ENCODE results near the gene SLC43A2. TPM values are rescaled to one million over a fixed set of nuclear protein-coding genes. Genes with fewer than 3 reads are reported as not detected.

The SLC43A2 gene
- polyA plus RNA-seq, 4 donors, result 2.9 to 31.5 (median 9.9) TPM

DNA sequence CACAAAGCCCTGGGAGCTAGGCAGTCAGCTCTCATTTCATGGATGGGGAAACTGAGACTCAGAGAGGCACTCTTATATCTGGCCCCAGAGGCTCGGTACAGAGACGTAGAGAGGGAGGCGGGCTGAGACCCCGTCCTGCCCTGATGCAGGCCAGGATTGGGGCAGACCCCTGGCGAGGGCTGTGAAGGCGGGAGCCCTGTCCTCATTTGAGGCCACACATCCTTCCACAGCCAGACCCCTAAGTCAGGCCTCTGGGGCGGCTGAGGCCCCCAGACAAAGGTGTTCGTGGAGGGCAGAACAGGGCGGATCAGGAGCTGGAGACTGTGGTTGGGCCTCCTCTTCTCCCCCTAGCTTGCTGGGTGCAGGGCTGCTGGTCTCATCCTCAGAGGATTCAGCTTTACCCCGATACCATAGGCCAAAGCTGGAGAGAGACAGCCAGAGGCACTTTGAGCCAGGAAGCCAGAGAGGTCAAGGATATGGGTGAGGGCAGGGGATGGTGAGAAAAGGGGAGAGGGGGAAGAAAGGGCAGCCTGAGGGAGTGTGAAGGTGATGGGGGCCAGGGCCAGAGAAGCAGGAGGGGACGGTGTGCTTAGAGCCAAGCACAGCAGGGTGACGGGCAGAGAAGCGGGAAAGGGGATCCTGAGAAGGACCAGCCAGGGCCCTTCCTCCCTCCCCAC lies 17.7 kb upstream of the SLC43A2 start:
- FAIRE-seq, result no peak
- H3K4me3 ChIP-seq (ENCODE audit: low read depth in 1 of 3, low read length in 3 of 3), result no peak overlapping the region
- 91 to 93% (median 92%) methylated on average over 12 to 13 of the region's 13 CpGs for WGBS, 3 donors

DNA sequence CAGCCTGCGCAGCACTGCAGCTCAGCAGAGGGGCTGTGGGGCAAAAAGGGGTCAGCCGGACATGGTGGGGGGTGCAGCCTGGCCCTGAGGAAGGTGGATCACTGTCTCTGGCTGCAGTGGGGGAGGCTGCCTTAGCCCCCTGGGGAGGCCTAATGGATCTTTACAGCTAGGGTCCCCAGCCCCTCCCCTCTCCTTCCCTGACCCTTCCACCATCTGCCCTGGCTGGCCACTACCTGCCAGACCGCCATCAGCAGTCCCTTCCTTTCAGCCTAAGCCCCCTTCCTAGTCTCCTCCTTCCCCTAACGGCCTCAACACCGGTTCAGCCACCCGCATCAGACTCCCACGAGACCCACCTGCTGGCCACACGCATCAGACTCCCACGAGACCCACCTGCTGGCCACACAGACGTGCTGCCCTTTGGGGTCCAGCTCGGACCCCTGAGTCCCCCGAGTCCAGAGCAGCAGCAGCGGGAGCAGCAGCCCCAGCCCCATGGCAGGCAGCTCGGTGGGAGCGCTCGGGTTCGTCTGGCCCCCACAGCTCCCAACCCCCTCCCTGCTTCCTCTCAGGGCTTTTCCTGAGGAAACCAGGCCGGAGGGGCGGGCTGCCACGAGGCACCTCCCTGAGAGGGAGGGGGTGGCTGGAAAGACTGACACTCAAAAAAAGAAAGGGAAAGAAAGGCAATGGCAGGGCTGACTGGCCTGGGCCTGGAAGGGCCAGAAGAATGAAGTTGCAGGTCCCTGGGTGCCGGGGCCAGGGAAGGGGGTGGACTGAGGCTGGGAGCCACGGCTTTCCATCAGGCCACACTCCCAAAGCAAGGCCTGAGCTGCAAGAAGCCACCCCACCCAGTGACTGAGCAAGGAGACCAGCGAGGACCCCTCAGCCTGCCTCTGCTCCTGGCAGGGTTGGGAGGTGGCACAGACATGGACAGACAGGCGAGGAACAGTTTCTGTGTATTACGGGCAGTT lies 16.9 kb upstream of the SLC43A2 start, which contains the start of gene SCARF1:
Gene SCARF1 (minus strand): TSS at position 526 of the 965 bp plus-strand sequence. CDS start 35 bp downstream, at position 491.
- DNase-seq (no peak), FAIRE-seq (no peak)
- H3K4me1 ChIP-seq (ENCODE audit: control insufficient read depth in 3 of 3, insufficient read depth in 2 of 3, low read depth in 1 of 3, low read length in 2 of 3), result peaks cover 0 to 25% (median 0%) of the 10 kb centered on the region in 3 donors
- H3K27me3 ChIP-seq (ENCODE audit: control insufficient read depth in 3 of 3, insufficient read depth in 3 of 3, low read length in 3 of 3), result no peaks in the 10 kb centered on the region
- 72 to 88% (median 81%) methylated on average over 25 of the region's 25 CpGs for WGBS, 3 donors
- peaks cover 0 to 42% (median 3%) of the 10 kb centered on the region in 3 donors for H3K36me3 ChIP-seq (ENCODE audit: control insufficient read depth in 3 of 3, insufficient read depth in 2 of 3, low read depth in 1 of 3, low read length in 3 of 3)
- H3K9me3 ChIP-seq (ENCODE audit: control insufficient read depth in 2 of 2, insufficient read depth in 1 of 2, low read depth in 1 of 2, low read length in 1 of 2), result peaks cover 0 to 3% of the 10 kb centered on the region in 2 donors
- H3K27ac ChIP-seq (ENCODE audit: low read depth in 1 of 3, low read length in 2 of 3), result peak within 1 kb of the TSS in 1 of 3 donors; percentile 50
- H3K4me3 ChIP-seq (ENCODE audit: low read depth in 1 of 3, low read length in 3 of 3), result peak within 1 kb of the TSS in 1 of 3 donors; percentile 23

More for the DNA sequence above, 17.7 kb upstream of the SLC43A2 start:
- DNase-seq, result no peak
- Histone ChIP-seq H3K27me3 (ENCODE audit: control insufficient read depth in 3 of 3, insufficient read depth in 3 of 3, low read length in 3 of 3) (no peaks in the 10 kb centered on the region), H3K36me3 (ENCODE audit: control insufficient read depth in 3 of 3, insufficient read depth in 2 of 3, low read depth in 1 of 3, low read length in 3 of 3) (peaks cover 3 to 50% (median 4%) of the 10 kb centered on the region in 3 donors), H3K9me3 (ENCODE audit: control insufficient read depth in 2 of 2, insufficient read depth in 1 of 2, low read depth in 1 of 2, low read length in 1 of 2) (peaks cover 0 to 3% of the 10 kb centered on the region in 2 donors), H3K27ac (ENCODE audit: low read depth in 1 of 3, low read length in 2 of 3) (no peak overlapping the region), H3K4me1 (ENCODE audit: control insufficient read depth in 3 of 3, insufficient read depth in 2 of 3, low read depth in 1 of 3, low read length in 2 of 3) (peaks cover 0 to 34% (median 0%) of the 10 kb centered on the region in 3 donors)

DNA sequence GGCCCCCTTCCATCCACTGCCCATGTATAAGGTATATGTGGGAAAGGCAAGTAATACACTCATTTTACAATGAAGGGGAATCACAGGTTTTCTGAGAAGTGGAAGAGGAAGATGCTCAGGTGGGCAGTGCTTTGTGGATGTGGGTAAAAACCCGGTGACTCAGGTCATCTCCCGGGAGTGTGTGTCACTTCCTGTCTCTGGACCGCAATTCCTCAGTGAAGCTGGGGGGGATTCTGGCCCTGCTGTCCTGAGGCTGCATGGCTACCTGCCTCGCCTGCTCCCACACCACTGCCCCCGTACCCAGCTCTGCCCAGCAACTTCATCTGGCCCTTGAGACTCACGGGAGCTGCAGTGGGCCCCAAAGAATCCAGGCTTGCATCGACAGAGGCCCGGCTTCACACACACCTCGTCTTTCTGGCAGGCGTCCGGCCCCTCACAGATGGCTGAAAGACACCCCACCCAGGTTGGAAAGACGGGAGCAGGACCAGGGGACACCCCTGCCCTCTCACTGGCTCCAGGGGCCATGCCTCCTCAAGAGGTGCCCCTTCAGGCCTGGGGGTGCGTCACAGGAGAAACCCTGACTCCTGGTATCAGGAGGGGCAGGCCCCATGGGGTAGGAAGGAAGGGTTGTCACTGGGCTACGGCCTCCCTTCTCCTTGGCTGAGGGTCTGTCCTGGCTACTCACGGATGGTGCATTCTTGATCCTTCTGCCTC lies 16.0 kb upstream of the SLC43A2 start:
- FAIRE-seq (no peak), DNase-seq (peak in 1 of 2 donors; percentile 1)
- Histone ChIP-seq H3K27me3 (ENCODE audit: control insufficient read depth in 3 of 3, insufficient read depth in 3 of 3, low read length in 3 of 3) (no peaks in the 10 kb centered on the region), H3K4me3 (ENCODE audit: low read depth in 1 of 3, low read length in 3 of 3) (peak overlapping the region in 1 of 3 donors; percentile 23), H3K9me3 (ENCODE audit: control insufficient read depth in 2 of 2, insufficient read depth in 1 of 2, low read depth in 1 of 2, low read length in 1 of 2) (peaks cover 0 to 3% of the 10 kb centered on the region in 2 donors), H3K4me1 (ENCODE audit: control insufficient read depth in 3 of 3, insufficient read depth in 2 of 3, low read depth in 1 of 3, low read length in 2 of 3) (peaks cover 0 to 17% (median 0%) of the 10 kb centered on the region in 3 donors), H3K36me3 (ENCODE audit: control insufficient read depth in 3 of 3, insufficient read depth in 2 of 3, low read depth in 1 of 3, low read length in 3 of 3) (peaks cover 0 to 36% (median 3%) of the 10 kb centered on the region in 3 donors), H3K27ac (ENCODE audit: low read depth in 1 of 3, low read length in 2 of 3) (peak overlapping the region in 1 of 3 donors; percentile 70)
- 64 to 89% (median 74%) methylated on average over 15 of the region's 15 CpGs for WGBS, 3 donors

DNA sequence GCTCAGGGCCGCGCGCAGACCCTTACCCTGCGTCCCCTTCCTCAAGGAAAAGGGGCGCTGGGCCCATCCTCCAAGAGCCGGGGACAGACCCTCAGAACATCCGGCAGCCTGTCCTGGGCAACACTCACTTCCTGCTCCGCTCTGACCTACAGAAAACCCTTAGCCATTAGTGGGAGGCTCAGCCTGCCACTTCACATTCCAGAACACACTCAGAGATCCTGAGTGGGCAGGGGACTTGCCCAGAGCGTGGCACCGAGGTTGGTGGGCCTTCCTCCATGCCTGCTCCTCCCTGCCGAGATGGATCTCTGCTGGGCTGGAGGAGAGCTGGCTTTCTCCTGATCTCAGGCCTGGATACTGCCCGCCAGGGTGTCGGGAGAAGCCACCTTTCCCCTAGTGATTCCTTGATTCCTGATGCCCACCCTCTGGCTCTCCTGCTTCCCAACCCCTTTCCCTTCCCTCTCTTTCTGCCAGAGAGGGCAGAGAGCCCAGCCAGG lies 15.4 kb upstream of the SLC43A2 start:
- WGBS, 3 donors, result 22 to 34% (median 27%) methylated on average over 9 to 13 of the region's 13 CpGs
- DNase-seq (no peak), FAIRE-seq (no peak)
- Histone ChIP-seq H3K4me1 (ENCODE audit: control insufficient read depth in 3 of 3, insufficient read depth in 2 of 3, low read depth in 1 of 3, low read length in 2 of 3) (peaks cover 0 to 17% (median 0%) of the 10 kb centered on the region in 3 donors), H3K9me3 (ENCODE audit: control insufficient read depth in 2 of 2, insufficient read depth in 1 of 2, low read depth in 1 of 2, low read length in 1 of 2) (peaks cover 0 to 3% of the 10 kb centered on the region in 2 donors), H3K4me3 (ENCODE audit: low read depth in 1 of 3, low read length in 3 of 3) (peak overlapping the region in 1 of 3 donors; percentile 53), H3K27ac (ENCODE audit: low read depth in 1 of 3, low read length in 2 of 3) (peak overlapping the region in 2 of 3 donors; percentile 59 to 70), H3K36me3 (ENCODE audit: control insufficient read depth in 3 of 3, insufficient read depth in 2 of 3, low read depth in 1 of 3, low read length in 3 of 3) (peaks cover 0 to 40% (median 3%) of the 10 kb centered on the region in 3 donors), H3K27me3 (ENCODE audit: control insufficient read depth in 3 of 3, insufficient read depth in 3 of 3, low read length in 3 of 3) (no peaks in the 10 kb centered on the region)

DNA sequence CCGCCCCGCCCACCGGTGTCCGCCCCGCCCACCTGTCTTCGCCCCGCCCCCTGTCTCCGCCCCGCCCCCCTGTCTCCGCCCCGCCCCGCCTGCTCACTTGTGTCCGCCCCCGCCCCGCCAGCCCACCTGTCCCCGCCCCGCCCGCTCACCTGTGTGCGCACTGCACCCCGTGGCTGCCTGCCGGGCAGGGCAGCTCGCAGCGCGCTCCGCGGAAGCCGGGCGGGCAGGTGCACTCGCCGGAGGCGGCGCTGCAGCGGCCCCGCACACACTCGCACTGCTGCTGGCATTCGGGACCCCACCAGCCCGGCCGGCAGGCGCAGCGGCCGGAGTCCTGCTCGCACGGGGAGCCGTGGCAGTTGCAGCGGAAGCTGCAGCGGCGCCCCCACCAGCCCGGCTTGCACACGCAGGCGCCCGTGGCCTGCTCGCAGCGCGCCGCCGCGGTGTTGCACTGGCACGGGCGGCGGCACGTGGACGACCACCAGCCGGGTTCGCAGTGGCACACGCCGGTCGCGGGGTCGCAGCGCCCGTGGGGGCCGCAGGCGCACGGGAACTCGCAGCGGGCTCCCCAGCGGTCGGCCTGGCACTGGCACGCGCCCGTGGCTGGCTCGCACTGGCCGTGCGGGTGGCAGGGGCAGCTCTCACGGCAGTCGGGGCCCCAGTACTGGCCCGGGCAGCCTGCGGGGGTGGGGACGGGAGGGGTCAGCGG lies 14.8 kb upstream of the SLC43A2 start:
- H3K36me3 ChIP-seq (ENCODE audit: control insufficient read depth in 3 of 3, insufficient read depth in 2 of 3, low read depth in 1 of 3, low read length in 3 of 3), result peaks cover 0 to 40% (median 3%) of the 10 kb centered on the region in 3 donors
- peaks cover 0 to 3% of the 10 kb centered on the region in 2 donors for H3K9me3 ChIP-seq (ENCODE audit: control insufficient read depth in 2 of 2, insufficient read depth in 1 of 2, low read depth in 1 of 2, low read length in 1 of 2)
- FAIRE-seq (no peak), DNase-seq (peak; percentile 88)
- no peaks in the 10 kb centered on the region for H3K27me3 ChIP-seq (ENCODE audit: control insufficient read depth in 3 of 3, insufficient read depth in 3 of 3, low read length in 3 of 3)
- H3K4me1 ChIP-seq (ENCODE audit: control insufficient read depth in 3 of 3, insufficient read depth in 2 of 3, low read depth in 1 of 3, low read length in 2 of 3), result peaks cover 0 to 15% (median 0%) of the 10 kb centered on the region in 3 donors
- H3K27ac ChIP-seq (ENCODE audit: low read depth in 1 of 3, low read length in 2 of 3), result peak overlapping the region in 2 of 3 donors; percentile 59 to 70
- H3K4me3 ChIP-seq (ENCODE audit: low read depth in 1 of 3, low read length in 3 of 3), result peak overlapping the region in 1 of 3 donors; percentile 53
- 1% methylated on average over 24 to 85 of the region's 90 CpGs for WGBS, 3 donors

DNA sequence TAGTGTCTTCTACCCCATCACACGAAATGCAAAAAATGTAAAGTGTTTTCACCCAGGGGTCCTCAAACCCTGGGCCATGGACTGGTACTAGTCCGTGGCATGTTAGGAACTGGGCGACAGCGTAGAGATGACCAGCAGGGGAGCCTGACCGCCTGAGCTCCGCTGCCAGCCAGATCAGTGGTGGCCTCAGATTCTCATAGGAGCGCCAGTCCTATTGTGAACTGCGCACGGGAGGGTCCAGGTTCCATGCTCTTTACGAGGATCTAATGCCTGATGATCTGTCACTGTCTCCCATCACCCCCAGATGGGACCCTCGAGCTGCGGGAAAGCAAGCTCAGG lies 12.4 kb upstream of the SLC43A2 start:
- Histone ChIP-seq H3K27ac (ENCODE audit: low read depth in 1 of 3, low read length in 2 of 3) (no peak overlapping the region), H3K4me1 (ENCODE audit: control insufficient read depth in 3 of 3, insufficient read depth in 2 of 3, low read depth in 1 of 3, low read length in 2 of 3) (peaks cover 0 to 7% (median 0%) of the 10 kb centered on the region in 3 donors), H3K27me3 (ENCODE audit: control insufficient read depth in 3 of 3, insufficient read depth in 3 of 3, low read length in 3 of 3) (no peaks in the 10 kb centered on the region), H3K36me3 (ENCODE audit: control insufficient read depth in 3 of 3, insufficient read depth in 2 of 3, low read depth in 1 of 3, low read length in 3 of 3) (peaks cover 0 to 37% (median 3%) of the 10 kb centered on the region in 3 donors), H3K4me3 (ENCODE audit: low read depth in 1 of 3, low read length in 3 of 3) (no peak overlapping the region), H3K9me3 (ENCODE audit: control insufficient read depth in 2 of 2, insufficient read depth in 1 of 2, low read depth in 1 of 2, low read length in 1 of 2) (peaks cover 0 to 3% of the 10 kb centered on the region in 2 donors)
- DNase-seq, result no peak
- 68 to 78% (median 76%) methylated on average over 12 of the region's 12 CpGs for WGBS, 3 donors
- FAIRE-seq, result no peak

DNA sequence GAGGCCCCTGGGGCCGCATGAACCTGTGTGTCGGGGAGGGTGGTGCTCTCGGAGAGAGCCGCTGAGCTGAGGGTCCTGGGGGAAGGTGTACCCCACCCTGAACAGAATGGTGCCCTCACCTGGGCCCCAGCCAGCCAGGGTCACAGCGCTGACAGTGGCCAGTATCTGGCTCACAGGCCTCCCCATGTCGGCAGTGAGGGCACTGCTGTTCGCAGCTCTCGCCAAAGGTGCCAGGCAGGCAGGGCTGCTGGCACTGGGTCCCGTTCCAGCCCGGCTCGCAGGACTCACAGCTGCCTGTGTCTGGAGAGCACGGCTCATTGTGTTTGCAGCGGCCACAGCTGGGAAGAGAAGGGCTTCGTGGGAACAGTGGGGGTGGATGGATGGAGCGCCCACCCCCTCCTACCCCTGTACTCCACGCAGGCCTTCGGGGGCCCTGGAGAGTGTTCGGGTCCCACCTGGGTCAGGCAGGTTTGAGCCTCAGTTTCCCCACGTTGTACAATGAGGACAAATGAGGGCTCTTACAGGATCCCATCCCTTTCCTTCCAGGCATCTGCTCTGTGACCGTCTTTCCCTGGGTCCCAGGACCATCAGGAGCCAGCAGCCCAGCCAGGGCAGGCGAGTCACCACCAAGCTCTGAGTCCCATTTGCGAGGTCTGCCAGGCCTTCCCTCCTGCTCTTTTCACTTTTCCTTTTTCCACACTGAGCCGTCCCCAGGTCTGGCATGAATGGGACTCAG lies 11.9 kb upstream of the SLC43A2 start:
- no peak for FAIRE-seq
- peaks cover 0 to 35% (median 3%) of the 10 kb centered on the region in 3 donors for H3K36me3 ChIP-seq (ENCODE audit: control insufficient read depth in 3 of 3, insufficient read depth in 2 of 3, low read depth in 1 of 3, low read length in 3 of 3)
- peaks cover 0 to 3% of the 10 kb centered on the region in 2 donors for H3K9me3 ChIP-seq (ENCODE audit: control insufficient read depth in 2 of 2, insufficient read depth in 1 of 2, low read depth in 1 of 2, low read length in 1 of 2)
- H3K27me3 ChIP-seq (ENCODE audit: control insufficient read depth in 3 of 3, insufficient read depth in 3 of 3, low read length in 3 of 3), result no peaks in the 10 kb centered on the region
- no peak for DNase-seq
- 43 to 75% (median 53%) methylated on average over 20 to 23 of the region's 23 CpGs for WGBS, 3 donors
- no peak overlapping the region for H3K4me3 ChIP-seq (ENCODE audit: low read depth in 1 of 3, low read length in 3 of 3)
- H3K4me1 ChIP-seq (ENCODE audit: control insufficient read depth in 3 of 3, insufficient read depth in 2 of 3, low read depth in 1 of 3, low read length in 2 of 3), result peaks cover 0 to 7% (median 0%) of the 10 kb centered on the region in 3 donors
- no peak overlapping the region for H3K27ac ChIP-seq (ENCODE audit: low read depth in 1 of 3, low read length in 2 of 3)
